ENCODE measurements around the gene OR52A1.
A peak's percentile ranks its signal among the peaks of the same experiment; 100 is the strongest.

Gene OR52A1

DNA sequence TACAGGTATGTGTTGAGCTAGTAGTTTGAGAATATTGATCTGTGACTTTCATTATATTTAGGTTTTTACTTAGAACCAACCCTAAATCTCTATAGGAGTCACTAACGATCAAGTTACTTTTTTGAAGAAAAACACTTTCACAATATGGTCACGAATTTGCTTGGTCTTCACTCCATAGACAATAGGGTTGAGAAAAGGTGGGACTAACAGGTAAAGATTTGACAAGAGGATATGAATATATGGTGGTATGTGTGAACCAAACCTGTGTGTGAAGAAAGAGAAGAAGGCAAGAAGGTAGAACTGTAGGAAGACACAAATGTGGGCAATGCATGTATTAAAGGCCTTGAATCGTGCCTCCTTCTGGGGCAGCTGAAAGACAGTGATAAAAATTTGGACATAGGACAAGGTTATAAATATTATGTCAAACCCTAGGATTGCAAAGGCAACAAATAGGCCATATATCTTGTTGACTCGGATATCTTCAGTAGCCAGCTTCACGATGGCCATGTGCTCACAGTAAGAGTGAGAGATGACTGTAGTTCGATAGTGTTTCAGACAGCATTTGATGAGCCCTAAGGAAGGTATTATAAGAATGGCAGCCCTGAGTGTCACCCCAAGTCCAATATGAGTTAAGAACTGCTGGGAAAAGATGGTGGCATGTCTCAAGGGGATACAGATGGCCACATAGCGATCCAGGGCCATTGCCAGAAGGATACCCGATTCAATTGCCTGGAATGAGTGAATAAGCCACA lies 22.8 kb downstream of the OR52A1 start:
- no peak for DNase-seq

GRCh38 chr11:5129457-5129877 lies 25.1 kb downstream of the OR52A1 start:
- no peak for DNase-seq

DNA sequence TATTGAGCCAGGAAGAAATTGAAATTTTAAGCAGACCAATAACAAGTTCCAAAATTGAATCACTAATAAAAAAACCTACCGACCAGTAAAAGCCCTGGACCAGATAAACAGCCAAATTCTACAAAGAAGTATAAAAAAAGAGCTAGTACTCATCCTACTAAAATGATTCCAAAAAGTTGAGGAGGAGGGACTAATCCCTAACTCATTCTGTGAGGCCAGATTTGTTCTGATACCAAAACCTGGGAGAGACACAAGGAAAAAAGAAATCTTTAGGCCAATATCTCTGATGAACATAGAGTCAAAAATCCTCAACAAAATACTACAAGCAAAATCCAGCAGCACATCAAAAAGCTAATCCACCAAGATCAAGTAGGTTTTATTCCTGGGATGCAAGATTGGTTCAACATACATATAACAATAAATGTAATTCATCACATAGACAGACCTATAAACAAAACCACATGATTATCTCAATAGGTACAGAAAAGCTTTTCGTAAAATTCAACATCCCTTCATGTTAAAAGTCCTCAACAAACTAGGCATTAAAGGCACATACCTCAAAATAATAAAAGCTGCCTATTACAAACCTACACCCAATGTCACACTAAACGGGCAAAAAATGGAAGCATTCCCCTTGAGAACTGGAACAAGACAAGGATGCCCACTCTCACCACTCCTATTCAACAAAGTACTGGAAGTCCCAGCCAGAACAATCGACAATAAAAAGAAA lies 29.5 kb downstream of the OR52A1 start:
- DNase-seq: no peak

GRCh38 chr11:5123802-5124521 lies 30.6 kb downstream of the OR52A1 start:
- DNase-seq: peak; percentile 20

DNA sequence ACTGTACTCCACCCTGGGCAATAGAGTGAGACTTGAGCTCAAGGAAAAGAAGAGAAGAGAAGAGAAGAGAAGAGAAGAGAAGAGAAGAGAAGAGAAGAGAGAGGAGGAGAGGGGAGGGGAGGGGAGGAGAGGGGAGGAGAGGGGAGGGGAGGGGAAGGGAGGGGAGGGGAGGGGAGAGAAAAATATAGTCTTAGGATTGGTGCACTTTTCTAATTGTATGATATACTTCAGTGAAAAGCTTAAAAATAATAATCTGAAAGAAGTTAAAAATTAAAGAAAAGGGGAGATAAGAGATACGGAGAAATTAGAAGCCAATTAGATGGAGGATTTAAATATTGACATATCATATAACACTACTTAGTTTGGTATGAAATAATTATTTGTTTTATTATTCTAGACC lies 35.7 kb downstream of the OR52A1 start:
- DNase-seq: no peak

- no peak for DNase-seq
Observed at GRCh38 chr11:5117588-5117987, 37.0 kb downstream of the OR52A1 start.

GRCh38 chr11:5115339-5115738 lies 39.2 kb downstream of the OR52A1 start:
- no peak for DNase-seq

GRCh38 chr11:5107285-5107684 lies 47.3 kb downstream of the OR52A1 start:
- DNase-seq: no peak

DNA sequence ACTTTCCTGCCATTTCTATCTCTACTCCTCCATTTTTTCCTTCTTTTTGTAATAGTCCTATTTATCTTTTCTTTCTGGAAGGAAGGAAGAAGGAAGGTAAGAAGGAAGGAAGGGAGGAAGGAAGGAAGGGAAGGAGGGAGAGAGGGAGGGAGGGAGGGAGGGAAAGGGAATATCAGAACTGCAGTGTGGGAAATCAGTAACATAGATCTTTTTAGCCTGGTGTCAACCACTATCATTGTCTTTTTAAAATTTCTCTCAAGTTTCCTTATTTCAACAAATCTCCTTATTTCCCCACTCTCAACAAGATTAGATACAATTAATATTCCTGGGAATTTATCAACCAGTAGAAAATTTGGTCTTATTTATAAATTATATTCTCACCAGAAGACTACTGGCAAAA lies 51.5 kb downstream of the OR52A1 start:
- no peak for DNase-seq

DNA sequence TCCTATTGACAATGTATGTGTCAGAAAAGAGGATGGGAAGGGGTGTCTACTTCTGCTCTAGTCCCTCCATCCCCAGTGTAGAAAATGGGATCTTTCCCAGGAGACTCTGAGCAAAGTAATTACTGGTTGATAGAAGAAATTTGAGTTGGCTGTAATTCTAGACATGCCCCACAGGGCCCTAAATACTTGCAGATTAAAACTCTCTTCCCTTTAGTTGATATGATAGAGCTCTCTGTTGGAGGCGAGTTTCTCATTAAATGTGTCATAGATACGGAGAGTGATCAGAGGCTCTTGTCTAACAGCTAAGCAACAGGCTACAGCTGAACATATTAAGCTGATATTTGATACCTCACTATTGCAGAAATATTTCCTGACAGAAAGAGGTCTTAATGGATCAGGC lies 52.3 kb downstream of the OR52A1 start:
- no peak for DNase-seq

GRCh38 chr11:5096011-5096410 lies 58.5 kb downstream of the OR52A1 start:
- no peak for DNase-seq

All from NCI-H446 treated with DMSO at 0.1 percent for 48 hours (cell line).